GM21423 (cell line): ENCODE results near the gene SMIM43.
"Not testable (repeated sequence)": the region's sequence is repeated elsewhere in the genome, so short reads cannot be mapped to it uniquely, and the experiment has no call there.

Experiments used
- ATAC-seq: cut with Tn5 transposase; IDR thresholded peaks from one replicate; pipeline ENCODE4 v1.9.1; 2021; ENCODE audit warnings: mild to moderate bottlenecking, moderate library complexity; ENCODE audit not compliant: unreplicated experiment

The SMIM43 gene

DNA sequence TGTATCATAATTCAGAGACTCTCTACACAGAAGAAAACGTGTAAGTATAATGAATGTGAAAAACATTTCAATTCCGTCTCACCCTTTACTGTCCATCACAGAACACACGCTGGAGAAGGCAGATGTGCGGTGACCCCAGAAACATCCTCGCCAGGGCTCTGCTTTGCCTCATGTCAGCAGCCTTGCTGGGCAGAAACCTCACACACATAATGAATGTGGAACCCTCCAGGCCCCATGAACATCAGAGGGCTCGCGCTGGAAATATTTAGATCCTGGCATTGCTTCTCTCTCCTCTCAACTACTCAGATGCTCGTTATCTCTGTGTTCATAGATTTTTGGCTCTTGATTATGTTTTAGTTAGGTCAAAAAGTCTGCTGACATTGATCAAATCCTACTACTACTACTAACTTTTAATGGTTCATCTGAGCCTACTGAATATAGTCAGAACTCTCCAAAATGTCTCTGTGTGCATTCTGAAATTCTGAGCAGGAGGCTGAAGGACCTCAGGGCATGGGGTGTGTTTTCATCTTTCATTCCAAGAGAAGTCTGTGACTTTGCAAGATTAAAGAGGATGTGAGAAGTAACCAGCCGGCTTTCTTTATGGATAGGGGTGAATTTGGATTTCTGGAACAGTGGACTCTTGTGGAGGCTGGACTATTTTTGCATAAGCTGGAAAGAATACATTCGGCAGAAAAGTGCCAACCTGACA lies 27.0 kb downstream of the SMIM43 start:
- ATAC-seq, result no peak

DNA sequence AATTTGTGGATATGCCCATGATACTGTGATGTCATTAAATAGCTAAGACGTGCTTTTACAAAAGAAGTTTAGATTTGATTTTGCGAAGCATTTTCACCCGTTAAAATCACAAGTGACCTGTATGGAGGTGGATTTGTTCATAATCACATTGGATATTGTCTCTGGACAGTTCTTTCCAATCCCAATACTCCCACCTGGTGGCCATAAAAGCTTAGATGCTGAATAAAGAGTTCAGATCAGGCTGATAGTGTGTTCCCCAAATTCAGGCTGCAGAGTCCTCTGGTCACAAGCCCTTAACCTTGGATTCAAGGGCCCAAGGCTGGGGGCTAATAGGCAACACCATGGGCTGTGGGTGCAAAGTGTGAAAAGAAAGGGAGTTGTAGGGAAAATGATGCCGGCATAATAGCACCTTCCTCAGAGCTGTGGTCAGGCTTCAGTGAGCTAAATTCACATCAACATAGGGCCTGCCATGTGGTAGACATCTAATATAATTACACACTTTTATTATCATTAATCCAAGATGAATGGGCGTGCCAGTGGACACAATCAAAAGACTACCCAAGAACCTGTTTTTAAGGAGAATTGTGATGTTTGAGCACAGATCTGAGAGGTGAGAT lies 28.1 kb downstream of the SMIM43 start:
- no peak for ATAC-seq

DNA sequence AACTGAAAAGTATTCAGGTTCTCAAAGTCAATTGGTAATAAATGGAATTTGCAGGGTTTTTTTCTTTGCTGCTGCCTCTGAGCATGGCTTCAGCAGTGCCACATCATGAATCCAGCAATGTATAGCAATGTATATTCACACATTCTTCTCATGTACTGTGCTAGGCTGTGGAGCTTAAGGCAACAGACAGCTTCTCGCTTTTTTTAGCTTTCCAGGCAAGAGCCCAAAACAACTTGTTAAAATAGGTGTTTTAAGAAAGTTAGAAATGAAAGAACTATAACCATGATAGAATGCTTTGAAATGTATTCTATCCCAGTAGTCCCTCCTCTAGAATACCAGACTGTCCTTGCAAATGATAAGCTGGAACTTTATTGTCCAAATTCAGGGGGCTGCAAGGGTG lies 30.4 kb downstream of the SMIM43 start:
- no peak for ATAC-seq

DNA sequence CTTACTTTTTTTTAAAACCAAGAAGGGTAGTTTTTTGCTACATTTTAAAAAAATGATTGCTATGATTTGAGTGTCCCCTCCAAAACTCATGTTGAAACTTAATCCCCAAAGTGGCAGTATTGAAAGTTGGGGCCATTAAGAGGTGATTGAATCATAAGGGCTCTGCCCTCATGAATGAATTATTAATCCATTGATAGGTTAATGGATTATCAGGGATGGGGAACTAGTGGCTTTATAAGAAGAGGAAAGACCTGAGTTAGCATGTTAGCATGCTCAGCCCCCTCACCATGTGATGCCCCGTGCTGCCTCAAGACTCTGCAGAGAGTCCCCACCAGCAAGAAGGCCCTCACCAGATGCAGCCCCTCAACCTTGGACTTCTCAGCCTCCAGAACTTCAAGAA lies 31.0 kb downstream of the SMIM43 start:
- no peak for ATAC-seq

DNA sequence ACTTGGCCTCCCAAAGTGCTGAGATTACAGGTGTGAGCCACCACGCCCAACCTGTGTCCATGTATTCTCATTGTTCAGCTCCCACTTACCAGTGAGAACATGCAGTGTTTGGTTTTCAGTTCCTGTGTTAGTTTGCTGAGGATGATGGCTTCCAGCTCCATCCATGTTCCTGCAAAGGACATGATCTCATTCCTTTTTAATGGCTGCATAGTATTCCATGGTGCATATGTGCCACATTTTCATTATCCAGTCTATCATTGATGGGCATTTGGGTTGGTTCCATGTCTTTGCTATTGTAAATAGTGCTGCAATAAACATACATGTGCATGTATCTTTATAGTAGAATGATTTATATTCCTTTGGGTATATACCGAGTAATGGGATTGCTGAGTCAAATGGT lies 35.2 kb downstream of the SMIM43 start:
- not testable (repeated sequence) for ATAC-seq

DNA sequence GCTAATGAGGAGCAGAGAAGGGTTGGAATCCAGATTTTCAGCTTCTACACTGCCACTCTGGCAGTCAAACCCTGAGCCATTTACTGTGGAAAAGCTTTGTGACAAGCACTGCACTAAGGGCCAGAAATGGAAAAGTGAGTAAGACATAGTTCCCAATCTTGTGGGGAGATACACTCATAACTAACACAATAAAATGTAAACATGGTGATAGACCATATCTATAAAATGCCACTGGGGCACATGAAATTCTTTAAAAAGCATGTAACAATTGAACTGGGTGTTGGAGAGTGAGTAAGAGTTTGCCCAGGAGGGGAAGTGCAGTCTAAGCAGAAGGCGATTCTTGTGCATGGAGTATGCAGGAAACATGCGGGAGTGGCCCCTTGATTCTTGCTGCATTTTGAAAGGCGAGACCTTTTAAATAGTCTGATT lies 36.2 kb downstream of the SMIM43 start:
- no peak for ATAC-seq

DNA sequence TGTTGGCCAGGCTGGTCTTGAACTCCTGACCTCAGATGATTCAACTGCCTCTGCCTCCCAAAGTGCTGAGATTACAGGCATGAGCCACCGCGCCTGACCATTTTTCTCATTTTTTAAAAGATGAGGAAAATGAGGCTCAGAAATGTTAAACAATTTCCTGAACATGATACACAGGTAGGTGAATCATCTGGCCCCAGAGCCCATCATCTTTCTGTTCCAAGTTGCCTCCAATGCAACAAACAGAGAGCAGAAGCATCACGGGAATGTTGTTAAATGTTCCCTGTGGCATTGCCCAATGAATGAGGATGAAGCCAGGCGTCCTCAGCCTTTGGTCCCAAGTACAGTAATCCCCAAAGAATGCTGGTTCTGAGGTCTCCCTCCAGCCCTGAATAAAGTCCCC lies 36.9 kb downstream of the SMIM43 start:
- no peak for ATAC-seq

DNA sequence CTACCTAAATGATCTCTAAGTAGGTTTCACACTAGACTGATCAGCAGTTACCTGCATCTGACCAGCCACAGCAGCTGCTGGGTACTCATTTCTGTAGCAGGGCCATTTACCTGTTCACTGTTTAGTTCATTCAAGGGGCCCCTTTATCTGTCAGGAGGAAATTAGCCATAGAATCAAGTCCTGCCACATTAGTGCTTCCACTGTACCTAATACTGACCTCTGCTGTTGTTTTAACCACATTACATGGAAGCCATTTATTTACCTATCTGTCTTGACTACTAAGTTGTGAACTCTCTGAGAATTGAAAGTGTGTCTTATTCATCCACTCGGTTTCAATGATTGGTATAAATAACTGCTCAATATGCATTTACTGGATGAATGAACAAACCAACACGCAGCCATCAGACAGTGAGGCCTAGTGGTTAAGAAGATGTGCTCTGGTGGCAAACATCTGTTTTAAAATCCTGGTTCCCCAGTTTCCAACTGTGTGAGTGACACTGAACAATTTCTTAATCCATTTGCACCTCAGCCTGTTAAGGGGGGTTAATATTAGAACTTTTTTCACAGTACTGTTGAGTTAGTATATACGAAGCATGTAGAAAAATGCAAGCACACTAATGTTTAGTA lies 38.2 kb downstream of the SMIM43 start:
- peak; percentile 98 for ATAC-seq

DNA sequence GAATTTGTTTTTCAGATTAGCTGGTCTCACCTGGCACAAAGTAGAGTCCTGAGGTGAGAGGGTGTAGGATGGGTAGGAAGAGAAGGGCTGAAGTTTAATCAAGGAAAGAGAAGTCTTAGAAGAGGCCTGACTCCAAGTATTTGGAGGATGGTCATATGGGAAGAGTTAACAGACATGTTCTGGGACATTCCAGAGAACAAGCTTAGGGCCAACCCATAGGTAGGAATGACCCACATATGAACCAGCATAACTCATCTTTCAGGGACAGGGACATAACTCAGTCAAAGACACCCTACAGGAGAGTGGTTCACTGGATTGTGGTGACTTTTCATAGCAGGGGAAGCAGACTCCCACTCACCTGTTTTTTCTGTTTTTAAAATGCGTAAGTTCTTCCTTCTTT lies 40.3 kb downstream of the SMIM43 start:
- no peak for ATAC-seq

DNA sequence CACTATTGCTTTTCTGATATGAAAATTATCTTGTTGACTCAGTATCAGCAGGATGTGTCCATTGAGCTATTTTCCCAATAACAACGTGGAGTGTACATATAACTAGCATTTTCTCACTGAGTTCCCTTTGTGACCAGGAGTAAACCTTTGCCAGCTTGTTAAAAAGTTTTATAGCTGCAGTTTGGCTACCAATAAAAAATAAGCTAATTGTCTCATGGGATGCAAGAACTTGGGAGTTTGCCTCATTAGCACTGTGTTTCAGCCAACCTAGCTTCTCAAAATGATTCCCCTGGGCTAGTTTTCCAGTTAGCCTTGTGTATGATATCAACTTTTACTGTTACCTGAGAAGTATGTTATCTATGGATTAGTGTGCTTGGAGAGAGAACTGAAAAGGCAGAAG lies 43.3 kb downstream of the SMIM43 start:
- ATAC-seq, result no peak

DNA sequence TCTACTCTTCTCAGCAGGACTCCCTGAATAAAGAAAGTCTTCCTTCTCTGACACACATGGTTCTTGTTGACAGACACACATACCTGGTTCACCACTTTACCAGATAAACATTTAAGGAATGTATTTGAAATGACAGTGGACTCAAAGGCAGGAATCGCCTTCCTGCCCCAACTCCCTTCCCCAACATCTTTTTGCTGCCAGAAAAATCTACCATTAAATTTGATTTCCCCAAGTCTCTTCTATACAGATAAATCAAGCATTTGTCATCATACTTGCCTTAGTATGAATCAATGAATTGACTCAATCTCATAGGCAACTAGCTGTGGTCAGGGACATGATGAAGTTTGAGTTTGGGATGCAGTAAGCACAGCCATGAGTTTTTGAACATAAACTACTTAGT lies 44.9 kb downstream of the SMIM43 start:
- no peak for ATAC-seq

DNA sequence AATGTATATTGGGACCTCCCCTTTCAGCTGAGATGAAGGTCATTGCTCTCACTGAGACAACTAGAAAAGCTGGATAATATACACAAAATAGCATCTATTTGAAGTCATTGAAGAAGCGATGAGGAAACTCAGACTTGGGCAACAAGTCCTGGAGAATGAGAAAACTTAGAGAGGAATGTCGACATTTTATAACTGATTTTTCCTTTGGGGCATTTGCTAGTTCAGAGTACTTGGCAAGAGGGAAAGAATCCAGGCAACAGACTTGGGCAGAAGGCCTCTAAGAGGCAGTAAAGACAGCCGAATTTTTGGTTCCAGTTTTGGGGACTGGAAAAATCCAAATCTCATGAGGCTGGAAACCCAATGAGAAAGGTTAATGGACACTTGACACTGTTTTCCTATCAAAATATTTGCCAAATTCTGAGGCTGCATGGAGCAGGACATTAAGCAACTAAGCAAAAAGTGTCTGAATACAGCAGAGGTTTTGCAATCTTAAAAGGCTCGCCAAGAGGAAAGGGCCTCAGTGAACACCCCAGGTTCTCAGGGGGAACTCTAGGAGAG lies 47.2 kb downstream of the SMIM43 start:
- no peak for ATAC-seq

DNA sequence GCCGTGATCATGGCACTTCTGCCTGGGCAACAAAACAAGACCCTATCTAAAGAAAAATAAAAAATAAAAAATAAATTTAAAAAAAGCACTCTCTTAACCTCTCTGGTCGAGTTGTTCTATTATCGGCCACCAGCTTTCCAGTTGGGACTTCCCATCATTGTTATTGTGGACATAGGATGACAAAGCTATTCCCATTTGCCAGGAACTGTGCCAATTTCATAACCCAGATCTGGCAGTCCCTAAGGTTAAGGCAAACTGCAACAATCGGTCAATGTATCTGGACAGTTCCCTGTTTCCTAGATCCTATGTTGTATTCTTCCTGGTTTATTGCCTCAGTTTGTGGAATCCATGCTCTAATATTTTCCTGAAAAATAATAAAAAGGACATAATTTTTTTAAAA lies 50.4 kb downstream of the SMIM43 start:
- no peak for ATAC-seq

DNA sequence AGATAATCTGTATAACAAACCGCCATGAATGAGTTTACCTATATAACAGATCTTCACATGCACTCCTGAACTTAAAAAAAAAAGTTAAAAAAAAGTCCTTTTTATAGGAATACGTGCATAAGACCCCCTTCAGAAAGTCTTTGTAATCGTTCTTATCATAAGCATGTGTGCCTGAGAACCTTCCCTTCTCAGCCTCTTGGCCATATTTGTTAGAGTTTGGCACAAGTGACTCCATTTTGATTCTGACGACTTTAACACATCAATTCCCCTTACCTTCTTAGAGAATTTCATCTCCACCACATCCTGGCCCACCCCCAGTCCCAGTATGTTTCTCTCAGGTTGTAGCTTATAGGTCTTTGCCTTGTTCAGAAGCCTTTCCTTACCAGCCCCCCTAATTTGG lies 52.2 kb downstream of the SMIM43 start:
- no peak for ATAC-seq

DNA sequence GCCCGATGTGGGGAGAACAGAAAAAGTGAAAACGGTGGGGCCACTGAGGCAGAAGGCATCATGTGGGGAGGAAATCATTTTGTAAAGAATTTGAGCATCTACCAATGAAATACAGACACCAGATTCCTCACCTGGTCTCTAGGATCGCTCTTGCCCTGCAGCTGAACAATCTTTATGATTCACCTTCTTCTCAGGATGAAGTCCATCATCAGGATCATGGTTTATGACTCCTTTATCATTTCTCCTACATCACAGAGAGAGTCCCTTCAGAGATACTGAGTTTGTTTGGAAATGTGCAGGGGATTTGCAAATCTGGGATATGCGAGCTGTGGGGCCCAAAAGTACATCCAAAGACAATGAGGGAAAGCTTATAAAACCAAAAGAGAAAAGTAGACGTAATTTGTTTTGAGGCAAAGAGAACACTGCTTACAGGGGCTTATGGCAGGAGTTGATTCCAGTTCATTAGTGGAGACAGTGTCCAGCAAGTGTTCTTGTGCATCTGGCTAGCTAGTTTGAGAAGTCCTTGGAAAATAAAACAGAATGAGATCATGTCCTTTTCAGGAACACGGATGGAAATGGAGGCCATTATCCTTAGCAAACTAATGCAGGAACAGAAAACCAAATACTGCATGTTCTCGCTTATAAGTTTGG lies 52.8 kb downstream of the SMIM43 start:
- no peak for ATAC-seq

DNA sequence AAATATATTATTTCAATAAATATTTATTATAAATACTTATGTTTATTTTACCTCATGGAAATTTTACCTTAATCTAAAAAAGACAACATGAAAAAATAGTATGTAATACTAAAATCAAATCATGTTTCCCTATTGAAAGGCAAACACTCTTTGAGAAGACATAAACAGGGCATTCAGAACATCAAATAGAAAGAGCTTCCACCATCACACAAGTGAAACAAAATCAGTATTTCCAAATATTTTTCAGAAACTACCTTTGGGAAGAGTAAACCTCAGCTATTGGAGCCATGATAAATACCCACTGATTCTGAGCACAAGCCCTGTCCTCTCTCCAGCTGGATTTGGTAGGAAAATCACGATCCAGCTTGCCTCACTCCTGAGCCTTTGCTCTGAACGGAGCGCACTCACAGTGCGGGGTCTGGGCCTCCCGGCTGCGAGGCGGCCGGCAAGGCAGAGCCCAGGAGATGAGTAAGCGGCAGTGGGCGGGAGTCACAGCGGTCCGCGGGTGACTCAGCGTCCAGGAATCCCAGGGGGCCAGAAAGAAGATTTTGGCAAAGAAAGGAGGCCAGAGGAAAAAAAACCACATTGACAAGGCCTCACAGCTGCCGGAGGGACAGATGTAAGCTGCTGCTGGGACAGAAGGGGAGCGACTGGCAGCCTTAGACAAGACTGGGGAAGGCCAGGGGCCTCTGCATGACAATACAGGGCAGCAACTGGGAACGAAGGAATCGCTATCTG lies 53.5 kb downstream of the SMIM43 start:
- peak; percentile 92 for ATAC-seq

DNA sequence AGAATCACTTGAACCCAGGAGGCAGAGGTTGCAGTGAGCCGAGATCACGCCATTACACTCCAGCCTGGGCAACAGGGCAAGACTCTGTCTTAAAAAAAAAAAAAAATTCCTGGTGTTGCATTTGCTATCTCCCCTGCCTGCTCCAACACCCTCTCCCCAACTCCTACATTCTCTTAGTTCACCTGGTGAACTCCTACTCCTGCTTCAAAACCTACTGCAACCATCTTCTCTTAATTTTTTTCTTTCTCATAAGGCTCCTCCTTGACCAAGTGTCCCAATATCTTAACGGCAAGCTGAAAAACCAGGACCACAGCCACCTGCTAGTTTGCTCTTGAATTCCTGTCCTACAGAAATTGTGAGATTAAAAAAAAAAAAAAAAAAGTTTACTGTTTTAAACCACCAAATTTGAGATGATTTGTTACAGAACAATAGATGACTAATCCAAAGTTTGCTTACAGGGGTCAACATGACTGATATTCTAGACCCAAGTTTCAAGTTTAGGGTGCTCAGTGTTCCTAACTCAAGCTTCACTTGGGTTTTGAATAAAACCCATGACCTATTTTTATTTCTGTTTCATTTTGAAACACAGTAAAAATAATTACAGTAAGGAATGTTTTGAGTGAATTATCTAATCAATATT lies 55.1 kb downstream of the SMIM43 start:
- no peak for ATAC-seq
